ENCODE data around the gene OR52E6. TPM values are rescaled to one million over a fixed set of nuclear protein-coding genes. Genes with fewer than 3 reads are reported as not detected.

Gene OR52E6
- total RNA-seq, 2 experiments from 2014 or later, result not detected

GRCh38 chr11:5851002-5851401 is 9.3 kb upstream of the OR52E6 start:
- no peak overlapping the region for H3K27ac ChIP-seq (ENCODE audit: low read depth, low read length, poor library complexity, severe bottlenecking)
- ChIA-PET POLR2A (no interaction called here), CTCF (ENCODE audit: unreplicated experiment) (no interaction called here)
- H2AFZ ChIP-seq (ENCODE audit: low read length), result no peak overlapping the region
- intact Hi-C loops (cut with micrococcal nuclease; ENCODE audit: unreplicated experiment), result no loop called here
- no peak overlapping the region for H3K4me2 ChIP-seq (ENCODE audit: low read length)
- H3K4me3 ChIP-seq (ENCODE audit: low read depth, low read length, poor library complexity, severe bottlenecking), result no peak overlapping the region
- BruUV-seq (replicated peaks), result no TSS peak
- peaks cover 10% of the 10 kb centered on the region; the same call in 1 of the 2 replicates for H3K9me3 ChIP-seq (ENCODE audit: low read length)
- H3K9me2 ChIP-seq (ENCODE audit: insufficient read depth, low read length), result no peaks in the 10 kb centered on the region
- no peak for DNase-seq (ENCODE audit: low spot score)
- no peaks in the 10 kb centered on the region for H3K36me3 ChIP-seq (ENCODE audit: insufficient read depth, low read length)
- no peaks in the 10 kb centered on the region for H3K4me1 ChIP-seq (ENCODE audit: insufficient read depth, low read length, poor library complexity, severe bottlenecking)
- TF ChIP-seq CTCF (conservative IDR thresholded peaks at IDR 0.05; ENCODE audit: low read length) (no peak), EZH2phosphoT487 (IDR thresholded peaks at IDR 0.05; ENCODE audit: borderline replicate concordance, low read depth, low read length) (no peak)
- no peaks in the 10 kb centered on the region for H3K79me2 ChIP-seq (ENCODE audit: insufficient read depth, low read depth, low read length)
- H4K20me1 ChIP-seq (ENCODE audit: insufficient read depth, low read length), result no peaks in the 10 kb centered on the region

GRCh38 chr11:5847711-5848110 is 6.0 kb upstream of the OR52E6 start:
- Histone ChIP-seq H3K4me3 (ENCODE audit: low read depth, low read length, poor library complexity, severe bottlenecking) (no peak overlapping the region), H3K79me2 (ENCODE audit: insufficient read depth, low read depth, low read length) (no peaks in the 10 kb centered on the region), H3K4me2 (ENCODE audit: low read length) (no peak overlapping the region), H2AFZ (ENCODE audit: low read length) (no peak overlapping the region), H3K36me3 (ENCODE audit: insufficient read depth, low read length) (no peaks in the 10 kb centered on the region), H3K9me3 (ENCODE audit: low read length) (no peaks in the 10 kb centered on the region), H4K20me1 (ENCODE audit: insufficient read depth, low read length) (no peaks in the 10 kb centered on the region), H3K27ac (ENCODE audit: low read depth, low read length, poor library complexity, severe bottlenecking) (no peak overlapping the region), H3K4me1 (ENCODE audit: insufficient read depth, low read length, poor library complexity, severe bottlenecking) (no peaks in the 10 kb centered on the region), H3K9me2 (ENCODE audit: insufficient read depth, low read length) (no peaks in the 10 kb centered on the region)
- DNase-seq (ENCODE audit: low spot score), result no peak
- ChIA-PET CTCF (ENCODE audit: unreplicated experiment) (no interaction called here), POLR2A (interaction anchor here (0.8 kb wide), 1 partner anchor 43 kb away, joined by 3 read pairs; no protein-coding TSS in a partner anchor)
- intact Hi-C loops (cut with micrococcal nuclease; ENCODE audit: unreplicated experiment), result no loop called here
- no TSS peak for BruUV-seq (replicated peaks)
- TF ChIP-seq CTCF (conservative IDR thresholded peaks at IDR 0.05; ENCODE audit: low read length), result no peak
- TF ChIP-seq EZH2phosphoT487 (IDR thresholded peaks at IDR 0.05; ENCODE audit: borderline replicate concordance, low read depth, low read length), result no peak

- Histone ChIP-seq H3K4me1 (ENCODE audit: insufficient read depth, low read length, poor library complexity, severe bottlenecking) (no peaks in the 10 kb centered on the region), H2AFZ (ENCODE audit: low read length) (no peak overlapping the region), H4K20me1 (ENCODE audit: insufficient read depth, low read length) (no peaks in the 10 kb centered on the region), H3K4me3 (ENCODE audit: low read depth, low read length, poor library complexity, severe bottlenecking) (no peak overlapping the region), H3K9me3 (ENCODE audit: low read length) (no peaks in the 10 kb centered on the region), H3K79me2 (ENCODE audit: insufficient read depth, low read depth, low read length) (no peaks in the 10 kb centered on the region), H3K9me2 (ENCODE audit: insufficient read depth, low read length) (no peaks in the 10 kb centered on the region), H3K27ac (ENCODE audit: low read depth, low read length, poor library complexity, severe bottlenecking) (no peak overlapping the region), H3K4me2 (ENCODE audit: low read length) (no peak overlapping the region), H3K36me3 (ENCODE audit: insufficient read depth, low read length) (no peaks in the 10 kb centered on the region)
- intact Hi-C loops (cut with micrococcal nuclease; ENCODE audit: unreplicated experiment), result no loop called here
- no TSS peak for BruUV-seq (replicated peaks)
- no peak for DNase-seq (ENCODE audit: low spot score)
- TF ChIP-seq CTCF (conservative IDR thresholded peaks at IDR 0.05; ENCODE audit: low read length), result no peak
- TF ChIP-seq EZH2phosphoT487 (IDR thresholded peaks at IDR 0.05; ENCODE audit: borderline replicate concordance, low read depth, low read length), result no peak
- ChIA-PET CTCF (ENCODE audit: unreplicated experiment) (no interaction called here), POLR2A (interaction anchor here (0.7 kb wide), 1 partner anchor 344 kb away, joined by 3 read pairs; no protein-coding TSS in a partner anchor)
These were observed 5.0 kb upstream of the OR52E6 start for GRCh38 chr11:5846701-5847100.
